ENCODE measurements around the gene DTX3. TPM values are rescaled to one million over a fixed set of nuclear protein-coding genes. Genes with fewer than 3 reads are reported as not detected.
A peak's percentile ranks its signal among the peaks of the same experiment; 100 is the strongest.

DTX3 gene
- total RNA-seq, 3 donors from 2014 or later, result 3.0 to 35.1 (median 25.9) TPM

DNA sequence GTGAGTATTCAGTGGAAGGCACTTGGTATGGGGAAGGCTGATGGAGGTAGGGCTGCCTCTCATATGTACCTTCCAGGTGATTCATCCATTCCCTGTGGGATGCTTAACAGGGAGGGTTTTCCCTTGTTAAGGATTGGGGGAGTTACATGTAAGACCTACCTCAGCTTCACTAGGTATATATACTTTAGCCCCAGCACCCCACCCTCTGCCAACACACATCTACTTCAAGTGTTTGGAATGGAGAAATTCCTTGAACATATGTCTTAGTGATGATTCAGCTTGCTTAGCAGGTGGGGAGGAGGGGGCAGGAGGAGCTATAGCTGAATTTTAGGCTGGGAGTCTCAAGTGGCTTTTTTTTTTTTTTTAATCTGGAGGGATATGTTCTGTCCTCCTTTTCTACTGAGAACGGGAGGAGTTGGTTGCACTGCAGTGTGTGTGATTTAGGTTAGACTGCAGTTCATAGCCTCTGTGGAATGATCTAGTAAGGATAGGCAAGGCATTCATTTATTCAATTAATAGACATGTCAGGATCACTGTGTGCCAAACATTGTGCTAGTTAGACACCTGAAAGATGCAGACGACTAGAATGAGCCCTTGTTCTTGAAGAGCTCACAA is 12.0 kb upstream of the DTX3 start:
- Histone ChIP-seq H3K9me3 (no peaks in the 10 kb centered on the region), H3K4me3 (peak overlapping the region in 2 of 3 donors; percentile 96 to 99), H3K4me1 (peaks cover 0 to 10% of the 10 kb centered on the region in 2 donors), H3K27ac (no peak overlapping the region), H3K36me3 (no peaks in the 10 kb centered on the region), H3K27me3 (no peaks in the 10 kb centered on the region)
- no peak for DNase-seq (ENCODE audit: low spot score in 2 of 2)
- intact Hi-C loops (cut with DNase I; ENCODE audit: low total_unique reads), result no loop called here
- TF ChIP-seq POLR2A (IDR thresholded peaks at IDR 0.05) (no peak), POLR2AphosphoS5 (IDR thresholded peaks at IDR 0.05) (no peak)
- TF ChIP-seq, protein P1, sequence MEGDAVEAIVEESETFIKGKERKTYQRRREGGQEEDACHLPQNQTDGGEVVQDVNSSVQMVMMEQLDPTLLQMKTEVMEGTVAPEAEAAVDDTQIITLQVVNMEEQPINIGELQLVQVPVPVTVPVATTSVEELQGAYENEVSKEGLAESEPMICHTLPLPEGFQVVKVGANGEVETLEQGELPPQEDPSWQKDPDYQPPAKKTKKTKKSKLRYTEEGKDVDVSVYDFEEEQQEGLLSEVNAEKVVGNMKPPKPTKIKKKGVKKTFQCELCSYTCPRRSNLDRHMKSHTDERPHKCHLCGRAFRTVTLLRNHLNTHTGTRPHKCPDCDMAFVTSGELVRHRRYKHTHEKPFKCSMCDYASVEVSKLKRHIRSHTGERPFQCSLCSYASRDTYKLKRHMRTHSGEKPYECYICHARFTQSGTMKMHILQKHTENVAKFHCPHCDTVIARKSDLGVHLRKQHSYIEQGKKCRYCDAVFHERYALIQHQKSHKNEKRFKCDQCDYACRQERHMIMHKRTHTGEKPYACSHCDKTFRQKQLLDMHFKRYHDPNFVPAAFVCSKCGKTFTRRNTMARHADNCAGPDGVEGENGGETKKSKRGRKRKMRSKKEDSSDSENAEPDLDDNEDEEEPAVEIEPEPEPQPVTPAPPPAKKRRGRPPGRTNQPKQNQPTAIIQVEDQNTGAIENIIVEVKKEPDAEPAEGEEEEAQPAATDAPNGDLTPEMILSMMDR (IDR thresholded peaks at IDR 0.05), result no peak

DNA sequence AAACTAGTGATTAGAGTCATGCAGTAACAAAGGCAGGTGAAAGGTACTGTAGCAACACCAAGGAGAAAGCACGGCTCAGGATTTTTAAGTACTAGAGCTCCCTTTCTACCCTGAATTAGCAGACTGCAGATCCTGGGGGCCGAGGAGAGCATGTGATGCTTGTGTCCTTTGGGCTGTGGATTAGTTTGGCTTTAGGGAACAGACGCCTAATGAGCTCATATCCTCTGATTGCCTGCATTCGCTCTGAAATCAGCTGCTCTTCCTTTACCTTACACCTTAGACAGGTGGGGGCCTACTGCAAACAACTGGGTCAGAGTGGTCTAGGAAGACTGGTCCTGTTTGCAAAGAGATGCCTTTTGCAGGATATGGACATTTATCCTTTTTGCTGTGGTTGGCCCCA is 11.4 kb upstream of the DTX3 start:
- Histone ChIP-seq H3K4me3 (no peak overlapping the region), H3K27ac (no peak overlapping the region), H3K36me3 (no peaks in the 10 kb centered on the region), H3K4me1 (peaks cover 0 to 10% of the 10 kb centered on the region in 2 donors), H3K27me3 (no peaks in the 10 kb centered on the region), H3K9me3 (no peaks in the 10 kb centered on the region)
- intact Hi-C loops (cut with DNase I; ENCODE audit: low total_unique reads), result no loop called here
- DNase-seq (ENCODE audit: low spot score in 2 of 2), result no peak
- TF ChIP-seq POLR2A (IDR thresholded peaks at IDR 0.05) (no peak), POLR2AphosphoS5 (IDR thresholded peaks at IDR 0.05) (no peak)
- TF ChIP-seq, protein P1 (IDR thresholded peaks at IDR 0.05), result no peak

DNA sequence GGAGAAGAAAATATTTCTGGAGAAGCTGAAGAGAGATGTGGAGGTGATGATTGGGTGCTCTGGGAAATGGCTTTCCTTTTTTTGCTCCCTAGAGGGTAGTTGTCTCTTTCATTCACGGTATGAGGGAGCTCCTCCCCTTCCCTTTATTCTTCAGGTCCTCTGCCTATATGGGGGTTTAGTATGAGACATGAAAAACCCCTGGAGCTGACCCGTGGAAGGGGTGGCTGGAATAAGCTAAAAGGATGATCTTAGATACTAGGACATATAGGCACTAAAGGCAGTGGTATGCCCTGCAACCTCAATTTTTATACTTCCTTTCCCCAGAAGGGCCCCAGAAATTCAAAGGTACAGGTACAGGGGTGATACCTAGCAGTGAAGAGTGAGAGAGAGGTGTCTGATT is 4.2 kb upstream of the DTX3 start:
- peaks cover 0 to 4% of the 10 kb centered on the region in 2 donors for H3K4me1 ChIP-seq
- H3K9me3 ChIP-seq, result no peaks in the 10 kb centered on the region
- H3K27ac ChIP-seq, result no peak overlapping the region
- intact Hi-C loops (cut with DNase I; ENCODE audit: low total_unique reads), result no loop called here
- no peak overlapping the region for H3K4me3 ChIP-seq
- DNase-seq (ENCODE audit: low spot score in 2 of 2), result no peak
- no peaks in the 10 kb centered on the region for H3K27me3 ChIP-seq
- TF ChIP-seq POLR2A (IDR thresholded peaks at IDR 0.05), result no peak
- TF ChIP-seq, protein P1 (IDR thresholded peaks at IDR 0.05), result no peak
- TF ChIP-seq POLR2AphosphoS5 (IDR thresholded peaks at IDR 0.05), result no peak
- peaks cover 9% of the 10 kb centered on the region for H3K36me3 ChIP-seq

DNA sequence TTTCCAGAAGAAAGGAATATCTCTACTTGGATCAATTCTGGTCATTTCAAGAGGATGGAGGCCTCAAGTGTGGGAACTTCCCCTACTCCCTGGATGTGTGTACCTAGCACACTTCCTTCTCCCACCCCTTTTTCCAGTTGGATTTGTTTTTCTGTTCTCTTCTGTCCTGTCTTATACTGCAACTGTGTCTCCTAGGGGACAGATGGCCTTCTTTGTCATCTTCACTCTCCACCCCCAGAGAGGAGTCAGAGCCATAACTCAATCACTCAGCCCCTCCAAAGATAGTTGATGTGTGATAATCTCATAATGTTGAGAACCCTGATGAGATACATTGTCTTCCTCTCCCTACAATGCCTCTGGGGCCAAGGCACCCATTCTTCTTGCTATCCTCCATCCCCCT is 2.1 kb upstream of the DTX3 start:
- peaks cover 9% of the 10 kb centered on the region for H3K36me3 ChIP-seq
- TF ChIP-seq POLR2A (IDR thresholded peaks at IDR 0.05) (no peak), POLR2AphosphoS5 (IDR thresholded peaks at IDR 0.05) (no peak)
- TF ChIP-seq, protein P1 (IDR thresholded peaks at IDR 0.05), result no peak
- no peak overlapping the region for H3K27ac ChIP-seq
- no peaks in the 10 kb centered on the region for H3K9me3 ChIP-seq
- no peak overlapping the region for H3K4me3 ChIP-seq
- intact Hi-C loops (cut with DNase I; ENCODE audit: low total_unique reads), result no loop called here
- no peaks in the 10 kb centered on the region for H3K27me3 ChIP-seq
- H3K4me1 ChIP-seq, result peaks cover 0 to 4% of the 10 kb centered on the region in 2 donors
- DNase-seq (ENCODE audit: low spot score in 2 of 2), result no peak

DNA sequence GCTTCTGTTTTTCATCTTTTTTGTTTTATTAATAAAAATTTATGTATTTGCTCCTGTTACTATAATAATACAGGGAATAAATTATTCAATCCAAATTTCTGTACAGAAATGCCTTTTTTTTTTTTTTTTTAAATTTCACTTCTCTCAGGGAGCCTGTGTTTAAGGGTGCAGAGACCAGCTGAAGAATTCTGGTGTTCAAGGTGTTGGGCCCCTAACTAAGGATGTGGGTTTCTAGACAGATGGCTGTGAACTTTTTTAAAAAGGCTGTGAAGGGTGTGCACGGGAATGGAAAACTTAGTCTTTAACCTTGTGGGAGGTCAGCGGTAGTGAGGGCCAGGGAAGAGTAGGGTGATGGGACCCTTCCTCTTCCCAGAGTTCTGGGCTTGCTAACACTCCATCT is 1.3 kb upstream of the DTX3 start:
- H3K9me3 ChIP-seq, result no peaks in the 10 kb centered on the region
- TF ChIP-seq POLR2AphosphoS5 (IDR thresholded peaks at IDR 0.05) (no peak), POLR2A (IDR thresholded peaks at IDR 0.05) (no peak)
- H3K36me3 ChIP-seq, result peaks cover 9% of the 10 kb centered on the region
- DNase-seq (ENCODE audit: low spot score in 2 of 2), result no peak
- peaks cover 0 to 4% of the 10 kb centered on the region in 2 donors for H3K4me1 ChIP-seq
- peak overlapping the region; percentile 97 to 100 for H3K27ac ChIP-seq
- peak overlapping the region in 1 of 3 donors; percentile 100 for H3K4me3 ChIP-seq
- no peaks in the 10 kb centered on the region for H3K27me3 ChIP-seq
- intact Hi-C loops (cut with DNase I; ENCODE audit: low total_unique reads), result no loop called here

Data from breast epithelium (tissue), 4 donors.